Measurements from ENCODE around the gene ZBTB6. TPM values are rescaled to one million over a fixed set of nuclear protein-coding genes. Genes with fewer than 3 reads are reported as not detected.

Gene ZBTB6
- total and polyA plus RNA-seq, 2 of the 8 experiments (the other 6 are each of a cell fraction or from before 2014, with no cell fraction given), result 2.0 to 10.0 TPM

- Histone ChIP-seq H2BK20ac (ENCODE audit: low read length) (no peak overlapping the region), H3K9me3 (ENCODE audit: insufficient read depth in 2 of 2, low read depth in 1 of 2, low read length in 1 of 2) (no peaks in the 10 kb centered on the region), H2BK120ac (replicated peaks; ENCODE audit: low read depth, low read length) (no peak overlapping the region), H3K4me3 (ENCODE audit: extremely low read depth in 1 of 4, insufficient read depth in 2 of 4, low read depth in 3 of 4, low read length in 4 of 4) (no peak overlapping the region), H3K36me3 (ENCODE audit: control insufficient read depth in 2 of 4, insufficient read depth in 4 of 4, low read length in 3 of 4) (no peaks in the 10 kb centered on the region), H2BK5ac (ENCODE audit: low read depth, low read length) (no peak overlapping the region), H4K20me1 (replicated peaks in 1 of 2; ENCODE audit: control insufficient read depth in 1 of 2, insufficient read depth in 2 of 2, low read length in 2 of 2) (peaks cover 0 to 4% of the 10 kb centered on the region in 2 experiments), H2AK5ac (ENCODE audit: low read depth, low read length) (no peak overlapping the region), H4K5ac (ENCODE audit: insufficient read length, low read depth, low read length) (no peak overlapping the region), H3K14ac (ENCODE audit: insufficient read length) (no peak overlapping the region), H3K9ac (replicated peaks in 1 of 4; ENCODE audit: extremely low read depth in 1 of 4, low read depth in 3 of 4, low read length in 3 of 4) (no peak overlapping the region), H3K27ac (ENCODE audit: low read depth, low read length) (no peak overlapping the region), H3K4me1 (replicated peaks in 1 of 4; ENCODE audit: control insufficient read depth in 3 of 4, insufficient read depth in 4 of 4, low read length in 3 of 4) (peaks cover 0 to 19% (median 3%) of the 10 kb centered on the region in 4 experiments; a peak in 3 of 7 replicates), H2AFZ (ENCODE audit: low read length) (no peak overlapping the region), H3K23me2 (ENCODE audit: low read depth, low read length) (no peaks in the 10 kb centered on the region), H3K4ac (replicated peaks; ENCODE audit: insufficient read length, low read depth, low read length) (no peak overlapping the region), H4K8ac (ENCODE audit: extremely low read depth, insufficient read depth, low read length) (no peak overlapping the region), H3K23ac (ENCODE audit: insufficient read length) (no peak overlapping the region), H2BK15ac (ENCODE audit: low read length) (no peak overlapping the region), H3K27me3 (replicated peaks in 1 of 4; ENCODE audit: control insufficient read depth in 3 of 4, extremely low read depth in 1 of 4, insufficient read depth in 3 of 4, low read length in 3 of 4) (no peaks in the 10 kb centered on the region), H3K56ac (replicated peaks; ENCODE audit: insufficient read length, low read depth, low read length) (no peak overlapping the region), H2BK12ac (ENCODE audit: low read depth, low read length) (no peak overlapping the region), H3K79me1 (ENCODE audit: low read depth, low read length) (0 out of 2 replicates have a peak, but pooled peaks cover 2% of the 10 kb centered on the region), H4K91ac (replicated peaks; ENCODE audit: insufficient read length, low read length) (no peak overlapping the region), H3K18ac (ENCODE audit: extremely low read depth, low read length) (no peak overlapping the region), H3K79me2 (ENCODE audit: control insufficient read depth in 1 of 2, insufficient read depth in 2 of 2, low read length in 2 of 2) (peaks cover 13 to 95% of the 10 kb centered on the region in 2 experiments), H3K4me2 (ENCODE audit: insufficient read depth in 1 of 2, low read depth in 2 of 2, low read length in 2 of 2) (no peak overlapping the region)
- DNase-seq (ENCODE audit: low read depth in 1 of 2, low spot score in 2 of 2) (no peak), FAIRE-seq (no peak)
- no peak for TF ChIP-seq TCF12 (IDR thresholded peaks at IDR 0.05; ENCODE audit: low read depth, low read length)
- no peak for TF ChIP-seq RBBP5 (IDR thresholded peaks at IDR 0.05; ENCODE audit: borderline replicate concordance, low read depth, low read length)
- no peak for TF ChIP-seq NANOG (IDR thresholded peaks at IDR 0.05; ENCODE audit: insufficient read depth, low read depth, low read length, poor library complexity, severe bottlenecking)
- no peak for TF ChIP-seq EGR1 (IDR thresholded peaks at IDR 0.05; ENCODE audit: borderline replicate concordance, low read depth, low read length)
- TF ChIP-seq SIX5 (IDR thresholded peaks at IDR 0.05; ENCODE audit: low read depth, low read length), result no peak
- no peak for TF ChIP-seq JUN (IDR thresholded peaks at IDR 0.05; ENCODE audit: low read depth, low read length)
- no peak for TF ChIP-seq RAD21 (IDR thresholded peaks at IDR 0.05 in 1 of 2, conservative IDR thresholded peaks at IDR 0.05 in 1 of 2; ENCODE audit: low read depth in 2 of 2, low read length in 2 of 2)
- no peak for TF ChIP-seq EZH2 (IDR thresholded peaks at IDR 0.05; ENCODE audit: low read depth, low read length, severe bottlenecking)
- TF ChIP-seq KDM4A (IDR thresholded peaks at IDR 0.05; ENCODE audit: low read depth, low read length, severe bottlenecking), result no peak
- no peak for TF ChIP-seq SAP30 (IDR thresholded peaks at IDR 0.05; ENCODE audit: insufficient read depth, insufficient replicate concordance, low read length)
- TF ChIP-seq BACH1 (IDR thresholded peaks at IDR 0.05; ENCODE audit: low read length), result no peak
- TF ChIP-seq RNF2 (IDR thresholded peaks at IDR 0.05; ENCODE audit: borderline replicate concordance, low read depth, low read length, missing control alignments, poor library complexity, severe bottlenecking), result no peak
- ChIA-PET POLR2A (ENCODE audit: partially characterized antibody) (interaction anchor here (4.9 kb wide), 1 partner anchor 10 kb away, joined by 26 read pairs; the partner anchor contains the start of gene RABGAP1), CTCF (ENCODE audit: partially characterized antibody) (interaction anchor here (0.9 kb wide), 1 partner anchor 18 kb away, joined by 3 read pairs; no protein-coding TSS in a partner anchor)
- 71% methylated on average over 3 of the region's 3 CpGs; no CpG with 5 or more reads in 1 of the 2 experiments for WGBS, 2 experiments (ENCODE audit: extremely low coverage in 1 of 2, insufficient coverage in 1 of 2, insufficient read length in 1 of 2, insufficient replicate concordance in 2 of 2, low coverage in 1 of 2, low lambda C conversion rate in 2 of 2, missing lambda C conversion rate in 1 of 2)
Observed at GRCh38 chr9:122950263-122950662, 37.1 kb upstream of the ZBTB6 start.

All from H1 (cell line).